Erythroblast (primary cell): ENCODE results near the gene NOS3.

Experiments used
- GATA1 ChIP-seq: IDR thresholded peaks from 2 replicates; pipeline ENCODE4 v1.6.1; 2011; ENCODE audit warnings: low read depth, mild to moderate bottlenecking, control low read depth, low read length, moderate library complexity
- POLR2A ChIP-seq: IDR thresholded peaks from 2 replicates; pipeline ENCODE4 v1.6.1; 2011; ENCODE audit warnings: mild to moderate bottlenecking, low read length

DNA sequence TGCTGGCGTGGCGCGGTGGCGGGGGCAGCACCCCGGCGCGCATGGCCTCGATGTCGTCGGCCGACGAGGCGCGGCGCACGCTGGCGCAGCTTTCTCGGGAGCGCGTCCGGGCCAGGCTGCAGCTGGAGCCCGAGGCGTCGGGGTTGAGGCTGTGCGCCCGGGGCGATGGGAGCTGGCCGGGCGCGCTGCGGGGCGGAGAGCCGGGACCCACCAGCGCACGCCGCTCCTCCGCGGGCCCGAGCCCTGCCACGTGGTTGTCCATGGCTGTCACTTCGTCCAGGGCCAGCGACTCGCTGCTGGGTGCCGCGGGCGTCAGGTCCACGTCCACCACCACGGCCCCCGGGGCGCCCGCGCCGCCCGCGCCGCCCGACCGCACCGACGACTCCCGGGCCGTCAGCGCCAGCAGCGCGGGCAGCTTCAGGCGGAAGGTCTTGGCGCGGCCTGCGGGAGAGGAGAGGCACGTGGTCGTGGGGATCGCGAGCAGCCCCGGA lies 32.7 kb upstream of the NOS3 start:
- no peak for TF ChIP-seq POLR2A
- TF ChIP-seq GATA1: no peak
